GM12878 (cell line): Measurements from ENCODE around the gene AIG1. TPM values are rescaled to one million over a fixed set of nuclear protein-coding genes. Genes with fewer than 3 reads are reported as not detected.

Source experiments
- ATAC-seq: fragments of 200-7000 bp; cut with Tn5 transposase; 3 replicates; pipeline ENCODE4 v1.9.1; 2020; ENCODE audit warnings: mild to moderate bottlenecking, moderate library complexity
- BruUV-seq: library from RNA; stranded (reverse); fragments of 400-500 nt; replicated peaks from 2 replicates; lab custom pipeline; 2021; lab: Mats Ljungman, UMichigan
- CTCF ChIA-PET: fragments of 300-600 bp; sonication (Branson Sonifier 250); formaldehyde crosslinking; extraction: SDS; loops from one replicate; lab custom pipeline; 2021; ENCODE audit warnings: inconsistent platforms; lab: Yijun Ruan, JAX
- POLR2A ChIA-PET: fragments of 350-600 bp; formaldehyde crosslinking; extraction: SDS; loops from one replicate; lab custom pipeline; 2021; ENCODE audit warnings: inconsistent platforms; lab: Charles Lee
- RAD21 ChIA-PET: fragments of 300-600 bp; sonication (Branson Sonifier 250); formaldehyde crosslinking; loops from one replicate; lab custom pipeline; 2023; ENCODE audit warnings: antibody characterized with exemption; ENCODE audit not compliant: unreplicated experiment; lab: Charles Lee
- SMC1A ChIA-PET: fragments of 300-600 bp; sonication (Branson Sonifier 250); formaldehyde crosslinking; loops from one replicate; lab custom pipeline; 2023; ENCODE audit not compliant: unreplicated experiment, uncharacterized antibody; lab: Charles Lee
- DNase-seq: peaks from one replicate; pipeline ENCODE4 v3.0.0-alpha.2; 2011; ENCODE audit warnings: low read depth, low spot score
- FAIRE-seq: peaks from 3 replicates; lab custom pipeline; 2011; peaks lifted over from hg19 to GRCh38; lab: Jason Lieb, UNC
- H2AFZ ChIP-seq: 2 replicates; pipeline ENCODE4 v1.6.0; 2011; ENCODE audit warnings: low read depth, low read length, control low read depth; ENCODE audit not compliant: control insufficient read depth
- H3K27ac ChIP-seq: 2 replicates; pipeline ENCODE4 v1.5.1; 2011; ENCODE audit warnings: control low read depth; ENCODE audit not compliant: control insufficient read depth, insufficient read depth
- H3K27me3 ChIP-seq, 2 experiments: replicated peaks in 1 of 2; 2 replicates each; pipeline versions ENCODE4 v1.6.0 to v1.6.1; 2011; ENCODE audit warnings: low read length in 1 of 2; ENCODE audit not compliant: control insufficient read depth in 2 of 2, insufficient read depth in 2 of 2
- H3K36me3 ChIP-seq, 2 experiments: 2 replicates each; pipeline ENCODE4 v1.5.1; 2011; ENCODE audit warnings: low read length in 1 of 2; ENCODE audit not compliant: control insufficient read depth in 2 of 2, insufficient read depth in 2 of 2
- H3K4me1 ChIP-seq: 2 replicates; pipeline ENCODE4 v1.6.1; 2011; ENCODE audit warnings: mild to moderate bottlenecking, low read length, moderate library complexity, mixed read lengths; ENCODE audit not compliant: control insufficient read depth, insufficient read depth
- H3K4me2 ChIP-seq: 2 replicates; pipeline ENCODE4 v1.6.0; 2011; ENCODE audit warnings: control low read depth; ENCODE audit not compliant: control insufficient read depth, insufficient read depth
- H3K4me3 ChIP-seq: fragments of 200-600 bp; sonication (generic); 2 replicates; pipeline ENCODE4 v1.5.1; 2016
- H3K79me2 ChIP-seq: 2 replicates; pipeline ENCODE4 v1.6.0; 2011; ENCODE audit warnings: low read length; ENCODE audit not compliant: control insufficient read depth, insufficient read depth
- H3K9ac ChIP-seq: 2 replicates; pipeline ENCODE4 v1.8.0; 2011; ENCODE audit warnings: low read length, control low read depth, mixed read lengths; ENCODE audit not compliant: control insufficient read depth, insufficient read depth
- H3K9me3 ChIP-seq: replicated peaks from 3 replicates; pipeline ENCODE4 v1.5.1; 2011; ENCODE audit warnings: mild to moderate bottlenecking, low read length; ENCODE audit not compliant: control insufficient read depth, insufficient read depth
- H4K20me1 ChIP-seq: 2 replicates; pipeline ENCODE4 v1.6.0; 2011; ENCODE audit not compliant: control insufficient read depth, insufficient read depth
- BACH1 ChIP-seq: fragments of 450-650 bp; IDR thresholded peaks from 2 replicates; pipeline ENCODE4 v1.6.1; 2017; ENCODE audit warnings: mild to moderate bottlenecking, borderline replicate concordance
- CUX1 ChIP-seq: IDR thresholded peaks from 2 replicates; pipeline ENCODE4 v1.6.1; 2012; ENCODE audit warnings: improper control_type of control experiment, low read depth, low read length; ENCODE audit not compliant: insufficient replicate concordance
- ETV6 ChIP-seq, 2 experiments: fragments of 450-650 bp in 1 of 2; IDR thresholded peaks in 1 of 2; conservative IDR thresholded peaks in 1 of 2; 2 replicates each; pipeline ENCODE4 v1.6.1; 2014; ENCODE audit warnings: antibody characterized with exemption in 1 of 2, borderline replicate concordance in 1 of 2, low read depth in 1 of 2, mild to moderate bottlenecking in 1 of 2, moderate library complexity in 1 of 2
- HDGF ChIP-seq: fragments of 450-650 bp; IDR thresholded peaks from 2 replicates; pipeline ENCODE4 v1.6.1; 2016; ENCODE audit warnings: antibody characterized with exemption
- IKZF2 ChIP-seq, 2 experiments: fragments of 450-650 bp; IDR thresholded peaks; 2 replicates each; pipeline ENCODE4 v1.6.1; 2017; ENCODE audit warnings: mild to moderate bottlenecking in 2 of 2, moderate library complexity in 2 of 2
- IRF4 ChIP-seq: IDR thresholded peaks from 2 replicates; pipeline ENCODE4 v1.6.1; 2011; ENCODE audit warnings: low read depth, low read length
- NKRF ChIP-seq: fragments of 450-650 bp; conservative IDR thresholded peaks from 2 replicates; pipeline ENCODE4 v1.6.1; 2017; ENCODE audit warnings: mild to moderate bottlenecking, moderate library complexity
- PAX5 ChIP-seq: IDR thresholded peaks from 2 replicates; pipeline ENCODE4 v1.6.1; 2011; ENCODE audit warnings: low read depth, low read length, borderline replicate concordance
- WGBS: methylation state at CpG from one replicate; pipeline ENCODE4 v1.1.6; 2016; ENCODE audit warnings: low lambda C conversion rate; ENCODE audit not compliant: insufficient replicate concordance, insufficient coverage; ENCODE audit errors: missing lambda C conversion rate; 5-methylcytosine and 5-hydroxymethylcytosine counted together
- in situ Hi-C: fragments of 300-500 bp; cut with MboI; formaldehyde crosslinking; loops from 9 replicates; pipeline ENCODE4 v1.14.3; 2018; ENCODE audit warnings: mixed read lengths
- intact Hi-C: fragments of 100-400 bp; cut with micrococcal nuclease; formaldehyde crosslinking; loops from one replicate; pipeline ENCODE4 v1.14.2; 2022; ENCODE audit not compliant: unreplicated experiment
- polyA plus RNA-seq, 11 experiments: library from polyadenylated mRNA; depleted of rRNA in 4 of 11; unstranded in 6 of 11; stranded (reverse) in 5 of 11; fragments of >200 nt; fragmentation: Nextera tagmentation in 4 of 11; fragmentation: Illumina TruSeq in 1 of 11; extraction: Ambion mirVana in 4 of 11; extraction: Trizol in 1 of 11; gene quantifications; 1 replicate in 1 of 11; 2 replicates in 10 of 11; pipeline versions ENCODE4 v1.2.1 to v1.2.3, GENCODE V29; 2011 to 2016; ENCODE audit warnings: inconsistent platforms in 2 of 11, missing spikeins in 2 of 11, low read depth in 1 of 11
- total RNA-seq, 4 experiments: library from RNA; depleted of rRNA in 3 of 4; stranded (reverse); fragments of >200 nt in 3 of 4; fragmentation: Illumina TruSeq in 1 of 4; extraction: Trizol in 1 of 4; gene quantifications; 2 replicates each; pipeline versions ENCODE4 v1.2.1 to v1.2.3, GENCODE V29; 2013 to 2021
- TF ChIP-seq, protein P1 (sequence below): fragments of 450-650 bp; formaldehyde crosslinking; IDR thresholded peaks from 2 replicates; pipeline ENCODE4 v1.5.0; 2022; ENCODE audit warnings: mild to moderate bottlenecking, missing genetic modification characterization

The AIG1 gene
- total and polyA plus RNA-seq, 10 of the 15 experiments (the other 5 are each of a cell fraction or from before 2014, with no cell fraction given) = 27.0 to 74.5 (median 36.4) TPM

- TF ChIP-seq, protein P1, sequence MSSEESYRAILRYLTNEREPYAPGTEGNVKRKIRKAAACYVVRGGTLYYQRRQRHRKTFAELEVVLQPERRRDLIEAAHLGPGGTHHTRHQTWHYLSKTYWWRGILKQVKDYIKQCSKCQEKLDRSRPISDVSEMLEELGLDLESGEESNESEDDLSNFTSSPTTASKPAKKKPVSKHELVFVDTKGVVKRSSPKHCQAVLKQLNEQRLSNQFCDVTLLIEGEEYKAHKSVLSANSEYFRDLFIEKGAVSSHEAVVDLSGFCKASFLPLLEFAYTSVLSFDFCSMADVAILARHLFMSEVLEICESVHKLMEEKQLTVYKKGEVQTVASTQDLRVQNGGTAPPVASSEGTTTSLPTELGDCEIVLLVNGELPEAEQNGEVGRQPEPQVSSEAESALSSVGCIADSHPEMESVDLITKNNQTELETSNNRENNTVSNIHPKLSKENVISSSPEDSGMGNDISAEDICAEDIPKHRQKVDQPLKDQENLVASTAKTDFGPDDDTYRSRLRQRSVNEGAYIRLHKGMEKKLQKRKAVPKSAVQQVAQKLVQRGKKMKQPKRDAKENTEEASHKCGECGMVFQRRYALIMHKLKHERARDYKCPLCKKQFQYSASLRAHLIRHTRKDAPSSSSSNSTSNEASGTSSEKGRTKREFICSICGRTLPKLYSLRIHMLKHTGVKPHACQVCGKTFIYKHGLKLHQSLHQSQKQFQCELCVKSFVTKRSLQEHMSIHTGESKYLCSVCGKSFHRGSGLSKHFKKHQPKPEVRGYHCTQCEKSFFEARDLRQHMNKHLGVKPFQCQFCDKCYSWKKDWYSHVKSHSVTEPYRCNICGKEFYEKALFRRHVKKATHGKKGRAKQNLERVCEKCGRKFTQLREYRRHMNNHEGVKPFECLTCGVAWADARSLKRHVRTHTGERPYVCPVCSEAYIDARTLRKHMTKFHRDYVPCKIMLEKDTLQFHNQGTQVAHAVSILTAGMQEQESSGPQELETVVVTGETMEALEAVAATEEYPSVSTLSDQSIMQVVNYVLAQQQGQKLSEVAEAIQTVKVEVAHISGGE = no peak
- TF ChIP-seq IKZF2 (IDR thresholded peaks at IDR 0.05) (no peak), BACH1 (no peak), PAX5 (no peak)
These were observed 263.2 kb downstream of the AIG1 start (continued) for GRCh38 chr6:143323729-143324470.

- intact Hi-C loops (no loop called here), in situ Hi-C loops (no loop called here)
- Histone ChIP-seq H2AFZ (no peak overlapping the region), H4K20me1 (no peaks in the 10 kb centered on the region), H3K4me2 (no peak overlapping the region), H3K9me3 (no peaks in the 10 kb centered on the region), H3K4me1 (no peaks in the 10 kb centered on the region), H3K27me3 (no peaks in the 10 kb centered on the region), H3K79me2 (no peaks in the 10 kb centered on the region), H3K4me3 (no peak overlapping the region), H3K27ac (no peak overlapping the region), H3K9ac (no peak overlapping the region), H3K36me3 (no peaks in the 10 kb centered on the region)
- ATAC-seq (no peak), DNase-seq (no peak), FAIRE-seq (no peak)
- ChIA-PET SMC1A (interaction anchor here (0.9 kb wide), 1 partner anchor 12 kb away, joined by 3 read pairs; no protein-coding TSS in a partner anchor), RAD21 (no interaction called here), CTCF (interaction anchor here (1.3 to 2.5 kb wide), 2 partner anchors 12 kb away, joined by 5 to 10 read pairs; no protein-coding TSS in a partner anchor), POLR2A (interaction anchor here (0.6 kb wide), 1 partner anchor 1627 kb away, joined by 3 read pairs; no protein-coding TSS in a partner anchor)
- no TSS peak for BruUV-seq
- WGBS = 33% methylated on average over 1 of the region's 1 CpG
- TF ChIP-seq CUX1 = no peak
- TF ChIP-seq ETV6 (conservative IDR thresholded peaks at IDR 0.05 in 1 of 2, IDR thresholded peaks at IDR 0.05 in 1 of 2; ENCODE audit: borderline replicate concordance in 1 of 2, low read depth in 1 of 2) = no peak
- no peak for TF ChIP-seq HDGF
- TF ChIP-seq IRF4 = no peak
- no peak for TF ChIP-seq NKRF
These were observed 264.9 kb downstream of the AIG1 start for GRCh38 chr6:143325379-143326140.
